ENCODE measurements around the gene GIGYF2. TPM values are rescaled to one million over a fixed set of nuclear protein-coding genes. Genes with fewer than 3 reads are reported as not detected.

Gene GIGYF2
- total RNA-seq, 1 donor from 2014 or later = 61.1 TPM

DNA sequence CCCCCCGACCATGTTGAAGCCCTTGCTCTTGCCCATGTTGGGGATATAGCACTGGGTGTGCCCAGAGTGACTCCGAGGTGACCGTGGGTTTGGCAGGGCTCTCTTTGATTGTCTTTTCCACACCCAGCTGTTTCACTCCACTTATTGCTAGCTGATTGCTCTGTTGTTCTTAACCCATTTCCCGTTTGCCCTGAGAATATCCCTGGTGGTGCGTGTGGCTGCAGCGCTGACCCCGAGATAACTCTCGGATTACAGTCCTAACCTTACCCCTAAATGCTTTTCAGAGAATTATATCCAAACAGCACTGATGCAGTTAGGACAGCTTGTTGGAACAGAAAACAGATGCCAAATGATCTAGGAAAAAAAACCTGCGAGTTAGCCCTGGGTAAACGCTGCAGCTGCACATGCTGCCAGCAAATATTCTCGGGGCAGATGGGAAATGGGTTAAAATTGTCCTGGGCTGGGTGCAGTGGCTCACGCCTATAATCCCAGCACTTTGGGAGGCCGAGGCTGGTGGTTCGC is 138.6 kb downstream of the GIGYF2 start:
- no peak for DNase-seq (ENCODE audit: low spot score)
- Mint-ChIP-seq H3K36me3 (ENCODE audit: low read depth, unreplicated experiment) (peaks cover 40% of the 10 kb centered on the region), H3K4me3 (ENCODE audit: unreplicated experiment) (no peak overlapping the region), H3K27me3 (ENCODE audit: unreplicated experiment) (peaks cover 8% of the 10 kb centered on the region), H3K27ac (ENCODE audit: unreplicated experiment) (no peak overlapping the region), H3K4me1 (ENCODE audit: unreplicated experiment) (peaks cover 59% of the 10 kb centered on the region), H3K9me3 (ENCODE audit: unreplicated experiment) (no peaks in the 10 kb centered on the region)
- TF ChIP-seq, protein P1, sequence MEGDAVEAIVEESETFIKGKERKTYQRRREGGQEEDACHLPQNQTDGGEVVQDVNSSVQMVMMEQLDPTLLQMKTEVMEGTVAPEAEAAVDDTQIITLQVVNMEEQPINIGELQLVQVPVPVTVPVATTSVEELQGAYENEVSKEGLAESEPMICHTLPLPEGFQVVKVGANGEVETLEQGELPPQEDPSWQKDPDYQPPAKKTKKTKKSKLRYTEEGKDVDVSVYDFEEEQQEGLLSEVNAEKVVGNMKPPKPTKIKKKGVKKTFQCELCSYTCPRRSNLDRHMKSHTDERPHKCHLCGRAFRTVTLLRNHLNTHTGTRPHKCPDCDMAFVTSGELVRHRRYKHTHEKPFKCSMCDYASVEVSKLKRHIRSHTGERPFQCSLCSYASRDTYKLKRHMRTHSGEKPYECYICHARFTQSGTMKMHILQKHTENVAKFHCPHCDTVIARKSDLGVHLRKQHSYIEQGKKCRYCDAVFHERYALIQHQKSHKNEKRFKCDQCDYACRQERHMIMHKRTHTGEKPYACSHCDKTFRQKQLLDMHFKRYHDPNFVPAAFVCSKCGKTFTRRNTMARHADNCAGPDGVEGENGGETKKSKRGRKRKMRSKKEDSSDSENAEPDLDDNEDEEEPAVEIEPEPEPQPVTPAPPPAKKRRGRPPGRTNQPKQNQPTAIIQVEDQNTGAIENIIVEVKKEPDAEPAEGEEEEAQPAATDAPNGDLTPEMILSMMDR (IDR thresholded peaks at IDR 0.05; ENCODE audit: unreplicated experiment) = no peak

DNA sequence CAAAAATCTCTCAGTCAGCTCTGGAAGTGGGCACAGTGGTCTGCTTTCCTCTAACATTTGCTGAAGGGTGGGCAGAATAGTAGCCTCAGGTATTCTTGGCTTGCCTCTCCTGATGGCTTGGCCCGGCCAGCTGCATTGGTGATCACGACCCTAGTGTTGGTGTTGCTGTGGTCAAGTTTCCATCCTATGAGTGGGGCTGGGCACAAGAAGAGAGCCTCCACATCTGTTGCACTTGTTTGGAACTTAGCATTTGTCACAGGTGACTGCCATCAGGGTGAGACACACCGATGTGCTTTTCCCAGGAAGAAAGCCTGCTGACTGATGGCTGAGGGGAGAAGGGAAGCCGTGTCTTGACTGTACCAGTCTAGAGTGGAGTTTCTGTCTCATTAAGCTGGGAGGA is 139.8 kb downstream of the GIGYF2 start:
- no peak overlapping the region for H3K27ac Mint-ChIP-seq (ENCODE audit: unreplicated experiment)
- H3K4me3 Mint-ChIP-seq (ENCODE audit: unreplicated experiment) = no peak overlapping the region
- peaks cover 34% of the 10 kb centered on the region for H3K36me3 Mint-ChIP-seq (ENCODE audit: low read depth, unreplicated experiment)
- TF ChIP-seq, protein P1 (IDR thresholded peaks at IDR 0.05; ENCODE audit: unreplicated experiment) = no peak
- H3K9me3 Mint-ChIP-seq (ENCODE audit: unreplicated experiment) = no peaks in the 10 kb centered on the region
- DNase-seq (ENCODE audit: low spot score) = no peak
- peaks cover 4% of the 10 kb centered on the region for H3K27me3 Mint-ChIP-seq (ENCODE audit: unreplicated experiment)
- H3K4me1 Mint-ChIP-seq (ENCODE audit: unreplicated experiment) = peaks cover 55% of the 10 kb centered on the region

DNA sequence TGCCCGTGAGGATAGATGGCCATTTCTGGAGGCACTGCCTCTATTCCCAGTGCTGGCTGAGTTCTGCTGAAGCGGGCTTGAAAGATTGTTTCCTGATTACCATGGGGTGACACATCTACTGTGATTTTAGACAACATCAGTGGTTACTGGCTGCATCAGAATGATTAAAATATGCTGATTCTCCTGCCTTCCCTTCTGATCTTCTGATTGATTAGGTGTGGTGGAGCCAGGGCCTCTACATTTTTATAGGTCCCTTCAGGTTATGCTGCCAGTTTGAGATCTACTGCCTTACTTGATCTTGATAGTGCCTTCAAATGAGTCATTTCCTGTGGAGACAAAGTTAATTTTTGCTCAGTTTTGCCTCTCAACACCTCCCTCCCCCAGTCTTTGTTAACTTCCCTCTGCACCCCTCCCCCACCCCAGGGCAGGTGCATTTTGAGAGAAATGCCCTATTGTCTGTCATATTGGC is 141.3 kb downstream of the GIGYF2 start:
- no peak overlapping the region for H3K4me3 Mint-ChIP-seq (ENCODE audit: unreplicated experiment)
- H3K27me3 Mint-ChIP-seq (ENCODE audit: unreplicated experiment) = peaks cover 3% of the 10 kb centered on the region
- no peak for DNase-seq (ENCODE audit: low spot score)
- H3K4me1 Mint-ChIP-seq (ENCODE audit: unreplicated experiment) = peaks cover 62% of the 10 kb centered on the region
- TF ChIP-seq, protein P1 (IDR thresholded peaks at IDR 0.05; ENCODE audit: unreplicated experiment) = no peak
- H3K36me3 Mint-ChIP-seq (ENCODE audit: low read depth, unreplicated experiment) = peaks cover 31% of the 10 kb centered on the region
- no peaks in the 10 kb centered on the region for H3K9me3 Mint-ChIP-seq (ENCODE audit: unreplicated experiment)
- H3K27ac Mint-ChIP-seq (ENCODE audit: unreplicated experiment) = peak overlapping the region; percentile 79

DNA sequence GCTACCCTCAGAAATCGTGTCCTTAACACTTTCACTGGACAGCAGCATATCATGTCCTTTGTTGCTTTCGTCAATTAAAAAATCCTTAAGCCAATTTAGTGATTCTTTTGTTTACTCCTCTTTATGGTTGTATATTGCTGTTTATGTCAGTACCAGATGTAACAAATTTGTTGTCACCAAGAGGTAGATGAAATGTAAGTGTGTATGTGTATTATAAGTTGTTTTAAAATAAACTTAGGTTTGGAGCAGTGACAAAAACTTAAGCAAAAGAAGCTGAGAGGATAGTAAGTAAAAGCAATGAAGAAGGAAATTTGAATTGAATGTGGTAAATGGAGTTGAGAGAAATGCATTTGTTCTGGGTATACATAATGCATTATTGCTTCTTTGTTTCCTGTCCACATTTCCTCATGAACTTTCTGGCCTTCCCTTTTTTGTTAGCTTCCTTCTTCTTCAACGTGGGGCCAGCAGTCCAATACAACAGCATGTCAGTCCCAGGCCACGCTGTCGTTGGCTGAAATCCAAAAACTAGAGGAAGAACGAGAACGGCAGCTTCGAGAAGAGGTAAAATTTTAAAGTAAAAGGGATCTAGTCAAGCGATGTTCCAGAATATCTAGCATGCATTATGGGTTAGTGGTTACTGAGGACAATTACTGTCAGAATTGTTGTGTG is 142.4 kb downstream of the GIGYF2 start:
- H3K9me3 Mint-ChIP-seq (ENCODE audit: unreplicated experiment) = no peaks in the 10 kb centered on the region
- no peak for DNase-seq (ENCODE audit: low spot score)
- H3K36me3 Mint-ChIP-seq (ENCODE audit: low read depth, unreplicated experiment) = peaks cover 32% of the 10 kb centered on the region
- peak overlapping the region; percentile 65 for H3K27ac Mint-ChIP-seq (ENCODE audit: unreplicated experiment)
- peaks cover 3% of the 10 kb centered on the region for H3K27me3 Mint-ChIP-seq (ENCODE audit: unreplicated experiment)
- TF ChIP-seq, protein P1 (IDR thresholded peaks at IDR 0.05; ENCODE audit: unreplicated experiment) = no peak
- H3K4me1 Mint-ChIP-seq (ENCODE audit: unreplicated experiment) = peaks cover 69% of the 10 kb centered on the region
- H3K4me3 Mint-ChIP-seq (ENCODE audit: unreplicated experiment) = peak overlapping the region; percentile 39

DNA sequence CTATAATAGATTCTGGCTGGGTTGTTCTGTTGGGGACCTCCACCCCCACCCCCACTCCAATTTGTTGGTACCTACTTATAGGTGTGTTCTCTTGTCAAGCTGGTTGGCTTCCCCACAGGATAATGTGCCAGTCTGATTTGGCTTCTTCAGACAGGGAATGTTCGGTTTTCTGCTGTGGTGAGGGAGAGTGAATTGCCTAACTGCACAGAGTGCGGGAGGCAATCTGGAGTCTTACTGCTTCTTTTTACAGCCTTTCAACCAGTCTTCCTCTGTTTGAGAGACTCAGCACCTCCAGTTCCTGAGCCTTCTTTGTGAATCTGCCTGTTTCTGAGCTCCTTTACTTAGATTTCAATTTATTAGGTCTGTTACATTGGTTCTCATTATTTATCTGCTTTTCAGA is 145.6 kb downstream of the GIGYF2 start:
- Mint-ChIP-seq H3K4me3 (ENCODE audit: unreplicated experiment) (peak overlapping the region; percentile 44), H3K4me1 (ENCODE audit: unreplicated experiment) (peaks cover 53% of the 10 kb centered on the region), H3K36me3 (ENCODE audit: low read depth, unreplicated experiment) (peaks cover 40% of the 10 kb centered on the region), H3K27me3 (ENCODE audit: unreplicated experiment) (peaks cover 1% of the 10 kb centered on the region), H3K9me3 (ENCODE audit: unreplicated experiment) (no peaks in the 10 kb centered on the region), H3K27ac (ENCODE audit: unreplicated experiment) (peak overlapping the region; percentile 63)
- no peak for DNase-seq (ENCODE audit: low spot score)
- TF ChIP-seq, protein P1 (IDR thresholded peaks at IDR 0.05; ENCODE audit: unreplicated experiment) = no peak
